Pulmonary artery endothelial cell (primary cell): ENCODE data around the gene CCNF. TPM values are rescaled to one million over a fixed set of nuclear protein-coding genes. Genes with fewer than 3 reads are reported as not detected.
"Not testable (repeated sequence)": the region's sequence is repeated elsewhere in the genome, so short reads cannot be mapped to it uniquely, and the experiment has no call there.

Experiments
- DNase-seq: peaks from one replicate; pipeline ENCODE4 v3.0.0-alpha.2; 2011; ENCODE audit warnings: low read depth, low spot score
- total RNA-seq: library from RNA; depleted of rRNA; stranded (reverse); fragments of >200 nt; gene quantifications from 2 replicates; pipeline ENCODE4 v1.2.3, GENCODE V29; 2014

Gene CCNF, protein sequence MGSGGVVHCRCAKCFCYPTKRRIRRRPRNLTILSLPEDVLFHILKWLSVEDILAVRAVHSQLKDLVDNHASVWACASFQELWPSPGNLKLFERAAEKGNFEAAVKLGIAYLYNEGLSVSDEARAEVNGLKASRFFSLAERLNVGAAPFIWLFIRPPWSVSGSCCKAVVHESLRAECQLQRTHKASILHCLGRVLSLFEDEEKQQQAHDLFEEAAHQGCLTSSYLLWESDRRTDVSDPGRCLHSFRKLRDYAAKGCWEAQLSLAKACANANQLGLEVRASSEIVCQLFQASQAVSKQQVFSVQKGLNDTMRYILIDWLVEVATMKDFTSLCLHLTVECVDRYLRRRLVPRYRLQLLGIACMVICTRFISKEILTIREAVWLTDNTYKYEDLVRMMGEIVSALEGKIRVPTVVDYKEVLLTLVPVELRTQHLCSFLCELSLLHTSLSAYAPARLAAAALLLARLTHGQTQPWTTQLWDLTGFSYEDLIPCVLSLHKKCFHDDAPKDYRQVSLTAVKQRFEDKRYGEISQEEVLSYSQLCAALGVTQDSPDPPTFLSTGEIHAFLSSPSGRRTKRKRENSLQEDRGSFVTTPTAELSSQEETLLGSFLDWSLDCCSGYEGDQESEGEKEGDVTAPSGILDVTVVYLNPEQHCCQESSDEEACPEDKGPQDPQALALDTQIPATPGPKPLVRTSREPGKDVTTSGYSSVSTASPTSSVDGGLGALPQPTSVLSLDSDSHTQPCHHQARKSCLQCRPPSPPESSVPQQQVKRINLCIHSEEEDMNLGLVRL
- 32.3 and 60.7 TPM in 2 replicates for total RNA-seq

DNA sequence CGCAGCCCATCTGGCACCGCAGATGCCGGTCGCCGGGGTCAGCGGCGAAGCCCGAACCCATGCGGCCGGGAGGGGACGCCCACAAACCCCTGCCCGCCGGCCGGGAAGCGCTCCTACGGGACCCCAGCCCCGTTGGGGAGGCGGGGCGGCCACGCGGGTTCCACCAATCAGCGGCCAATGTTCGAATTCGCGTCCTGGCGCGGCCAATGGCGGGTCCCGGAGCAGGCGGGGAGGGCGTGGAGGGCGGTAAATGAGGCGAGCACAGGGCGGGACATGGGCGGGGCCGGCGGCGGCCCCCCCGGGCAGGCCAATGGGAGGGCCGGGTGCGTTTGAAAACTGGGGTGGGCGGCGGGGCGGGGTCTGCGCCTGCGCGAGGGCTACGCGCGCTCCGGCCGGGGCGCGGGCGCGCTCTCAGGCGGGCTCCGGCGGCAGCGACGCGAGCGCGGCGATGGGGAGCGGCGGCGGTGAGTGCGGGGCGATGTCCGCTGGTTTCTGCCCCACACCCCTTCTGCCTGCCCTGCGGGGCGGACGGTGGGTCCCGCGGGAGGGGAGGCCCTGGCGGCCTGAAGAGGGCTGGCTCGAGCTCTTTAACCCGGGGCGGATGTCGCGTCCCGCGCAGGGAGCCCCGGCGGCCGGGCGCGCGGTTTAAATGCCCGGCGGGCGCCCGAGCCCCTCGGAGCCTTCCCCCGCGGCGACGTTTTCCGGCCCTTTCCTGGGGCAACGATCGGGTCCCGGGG is at the start of gene CCNF:
TSS of gene CCNF (plus strand) at position 414 of the 737 bp plus-strand sequence. CDS start at position 449, 35 bp downstream.
- DNase-seq: peak; percentile 73

DNA sequence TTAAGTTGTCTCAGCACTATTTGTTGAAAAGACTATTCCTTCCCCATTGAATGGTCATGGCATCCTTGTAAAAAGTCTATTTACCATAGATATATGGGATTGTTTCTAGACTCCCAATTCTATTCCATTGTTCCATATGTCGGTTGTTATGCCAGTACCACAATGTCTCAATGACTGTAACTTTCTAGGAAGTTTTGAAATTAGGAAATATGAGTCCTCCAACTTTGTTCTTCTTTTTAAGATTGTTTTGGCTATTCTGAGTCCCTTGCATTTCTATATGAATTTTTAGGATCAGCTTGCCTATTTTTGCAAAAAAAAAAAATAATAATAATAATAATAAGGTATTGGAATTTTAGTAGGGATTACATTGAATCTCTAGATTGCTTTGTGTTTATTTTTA is 45.7 kb upstream of the CCNF start:
- no peak for DNase-seq

DNA sequence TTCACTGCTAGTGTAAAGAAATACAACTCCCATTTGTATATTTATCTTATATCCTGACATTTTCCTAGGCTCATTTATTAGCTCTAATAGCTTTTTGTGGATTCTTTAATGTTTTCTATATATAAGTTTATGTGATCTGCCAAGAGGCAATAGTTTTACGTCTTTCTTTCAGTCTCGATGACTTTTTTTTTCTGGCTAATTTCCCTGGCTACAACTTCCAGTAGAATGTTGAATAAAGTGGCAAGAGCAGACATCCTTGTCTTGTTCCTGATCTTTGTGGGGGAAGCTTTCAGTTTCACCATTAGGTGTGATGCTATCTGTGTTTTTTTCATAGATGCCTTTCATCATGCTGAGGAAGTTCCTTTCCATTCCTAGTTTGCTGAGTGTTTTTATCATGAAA is 44.8 kb upstream of the CCNF start:
- no peak for DNase-seq

DNA sequence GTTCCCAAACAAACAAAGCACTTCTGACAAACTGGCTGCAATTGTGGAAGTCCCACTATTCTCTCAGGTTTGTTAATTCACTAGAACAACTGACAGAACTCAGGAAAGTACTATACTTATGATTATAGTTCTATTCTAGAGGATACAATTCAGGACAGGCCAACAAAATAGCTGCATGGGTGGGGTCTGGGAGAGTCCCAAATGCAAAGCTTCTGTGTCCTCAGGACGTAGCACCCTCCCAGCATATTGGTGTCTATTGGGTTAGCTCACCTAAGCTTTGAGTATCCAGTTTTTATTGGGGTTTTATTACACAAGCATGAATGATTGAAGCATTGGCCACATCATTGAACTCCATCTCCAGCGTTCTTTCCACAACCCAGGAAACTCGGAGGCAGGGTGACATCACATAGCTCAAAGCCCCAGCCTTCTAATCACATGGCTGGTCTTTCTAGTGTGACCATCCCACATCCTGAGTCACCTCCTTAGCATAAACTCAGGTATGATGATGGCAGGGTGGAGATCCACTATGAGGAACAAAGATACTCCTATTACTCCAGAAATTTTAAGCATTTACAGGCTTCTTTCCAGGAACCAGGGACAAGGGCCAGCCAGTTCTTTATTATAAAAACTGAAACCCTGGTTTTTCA is 43.9 kb upstream of the CCNF start:
- no peak for DNase-seq

DNA sequence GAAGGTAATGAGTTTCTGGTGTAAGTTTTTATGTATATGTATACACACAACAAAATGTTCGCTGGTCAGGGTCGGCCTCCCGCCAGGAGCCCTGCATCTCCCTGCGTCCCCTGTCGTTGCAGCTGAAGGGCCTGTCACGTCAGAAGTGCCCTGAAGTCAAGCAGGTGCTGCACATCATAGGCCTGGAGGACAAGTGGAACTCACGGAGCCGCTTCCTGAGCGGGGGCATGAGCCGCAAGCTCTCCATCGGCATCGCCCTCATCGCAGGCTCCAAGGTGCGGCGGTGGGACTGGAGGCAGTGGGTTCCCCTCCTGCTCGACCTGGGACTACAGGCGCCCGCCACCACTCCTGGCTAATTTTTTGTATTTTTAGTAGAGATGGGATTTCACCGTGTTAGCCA is 43.3 kb upstream of the CCNF start:
- DNase-seq: not testable (repeated sequence)

DNA sequence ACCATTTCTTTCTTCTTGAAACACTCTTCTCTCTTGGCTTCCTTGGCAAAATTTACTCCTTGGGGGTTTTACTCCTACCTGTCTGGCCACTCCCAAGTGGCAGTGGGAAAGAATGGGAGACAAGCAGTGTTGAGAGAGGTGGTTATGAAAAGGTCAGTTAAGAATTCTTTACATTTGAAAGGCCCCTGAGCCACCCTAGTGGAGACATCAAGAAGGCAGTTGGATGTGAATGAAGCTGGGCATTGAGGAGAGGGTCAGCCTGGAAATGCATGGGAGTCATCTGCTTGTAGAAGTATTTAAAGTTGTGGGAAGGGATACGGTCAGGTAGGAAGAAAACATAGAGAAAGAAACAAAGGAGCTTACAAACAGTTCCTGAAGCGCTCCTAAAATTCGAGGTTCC is 42.3 kb upstream of the CCNF start:
- DNase-seq: no peak

DNA sequence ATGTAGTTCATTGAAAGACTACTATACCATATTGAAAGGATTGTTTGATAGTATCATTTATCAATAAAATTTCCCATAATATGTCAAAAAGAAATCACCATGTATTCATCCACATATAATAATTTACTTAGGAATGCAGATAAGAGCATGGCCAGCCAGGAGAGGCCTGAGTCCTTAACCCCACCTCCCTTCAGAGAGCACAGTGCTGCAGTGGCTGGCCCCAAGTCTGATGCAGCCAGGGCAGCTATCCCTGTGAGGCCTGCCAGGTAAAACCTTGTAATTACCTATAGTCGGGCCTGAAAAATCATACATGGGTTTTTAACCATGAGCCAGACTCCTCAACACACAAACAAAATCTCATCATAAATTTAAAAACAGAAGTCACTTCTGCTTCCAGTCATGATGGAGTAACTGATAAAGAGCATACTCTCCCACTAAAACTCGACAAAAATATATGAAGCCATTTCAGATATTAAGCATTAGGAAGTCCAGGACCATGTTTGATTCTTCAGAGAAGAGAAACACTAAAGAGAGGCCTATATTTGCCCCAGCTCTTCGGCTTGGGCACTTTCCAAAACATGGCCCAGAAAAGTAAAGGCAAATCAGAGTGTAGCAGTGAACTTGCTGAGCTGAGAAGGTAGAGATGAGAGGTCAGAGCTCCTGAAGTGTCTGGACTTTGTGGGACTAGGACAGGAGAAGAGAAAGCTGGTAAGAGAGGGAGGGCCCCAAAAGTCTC is 40.9 kb upstream of the CCNF start:
- no peak for DNase-seq

DNA sequence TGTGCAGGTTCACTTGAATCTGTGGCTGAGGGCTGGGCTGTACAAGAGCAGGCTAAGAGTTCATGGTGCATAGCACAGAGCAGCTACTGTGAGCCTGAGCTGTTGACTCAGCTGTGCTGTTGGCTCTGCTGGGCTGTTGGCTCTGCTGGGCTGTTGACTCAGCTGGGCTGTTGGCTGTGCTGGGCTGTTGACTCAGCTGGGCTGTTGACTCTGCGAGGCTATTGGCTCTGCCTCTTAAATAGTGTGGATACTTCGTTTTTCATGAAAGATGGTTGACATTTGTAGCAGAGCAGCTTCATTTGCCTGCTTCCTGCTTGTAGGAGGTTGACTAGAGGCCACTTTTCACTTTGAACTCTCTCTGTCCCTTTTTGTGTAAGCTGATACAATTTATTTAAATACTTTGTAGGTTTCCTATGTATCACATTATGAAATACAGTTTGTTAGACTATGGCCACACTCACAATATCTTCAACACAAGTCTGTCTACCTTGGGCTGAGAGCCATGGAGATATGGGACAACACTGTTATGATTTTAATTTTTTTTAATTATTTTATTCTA is 40.3 kb upstream of the CCNF start:
- no peak for DNase-seq

DNA sequence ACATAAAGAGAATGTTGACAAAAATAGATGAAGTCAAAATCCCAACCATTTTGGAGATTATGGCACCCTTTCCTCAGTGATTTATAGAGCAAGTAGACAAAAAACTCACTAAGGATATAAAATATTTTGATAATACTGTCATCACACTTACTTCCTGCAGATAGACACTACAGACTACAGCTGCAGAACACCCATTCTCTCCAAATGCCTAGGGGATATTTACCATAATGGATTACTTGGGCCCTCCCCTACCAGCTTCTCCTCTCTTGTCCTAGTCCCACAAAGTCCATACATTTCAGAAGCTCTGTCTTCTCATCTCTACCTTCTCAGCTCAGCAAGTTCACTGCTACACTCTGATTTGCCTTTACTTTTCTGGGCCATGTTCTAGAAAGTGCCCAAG is 37.2 kb upstream of the CCNF start:
- no peak for DNase-seq

DNA sequence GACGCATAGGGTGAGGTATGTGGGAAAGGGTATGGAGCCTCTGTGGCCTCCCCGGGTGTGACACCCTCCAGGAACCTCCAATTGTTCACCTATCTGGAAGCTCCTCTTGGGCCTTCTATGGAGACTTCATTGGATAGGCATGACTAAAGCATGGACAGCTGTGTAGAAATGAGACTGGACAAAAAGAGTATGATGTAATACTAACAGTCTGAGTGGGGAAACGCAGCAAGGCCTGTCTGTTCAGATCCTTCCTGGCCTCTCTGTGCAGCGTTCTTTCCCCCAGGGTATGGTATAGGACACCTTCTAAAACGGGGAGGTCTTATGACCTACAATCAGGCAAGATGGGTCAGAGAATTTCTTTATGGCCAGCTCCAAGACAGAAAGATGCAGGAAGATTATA is 30.7 kb upstream of the CCNF start:
- no peak for DNase-seq

DNA sequence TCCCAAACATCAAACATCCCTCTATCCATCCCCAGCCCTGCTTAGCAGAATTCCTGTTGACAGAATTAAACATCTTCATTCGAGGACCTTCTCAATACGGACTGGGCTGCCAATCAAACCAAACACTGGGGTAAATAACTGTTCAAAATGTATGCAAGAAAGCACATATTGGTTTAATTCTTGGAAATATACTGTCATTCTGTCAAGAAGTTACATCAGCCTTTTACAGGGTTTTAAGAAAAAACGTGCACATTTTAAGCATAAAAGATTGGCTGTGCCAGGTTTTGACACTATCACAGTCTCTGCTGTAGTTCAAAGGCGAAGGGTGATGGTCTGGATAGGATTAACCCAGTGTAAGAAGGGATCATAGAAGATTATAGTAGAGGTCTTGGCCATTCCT is 25.1 kb upstream of the CCNF start:
- DNase-seq: no peak

DNA sequence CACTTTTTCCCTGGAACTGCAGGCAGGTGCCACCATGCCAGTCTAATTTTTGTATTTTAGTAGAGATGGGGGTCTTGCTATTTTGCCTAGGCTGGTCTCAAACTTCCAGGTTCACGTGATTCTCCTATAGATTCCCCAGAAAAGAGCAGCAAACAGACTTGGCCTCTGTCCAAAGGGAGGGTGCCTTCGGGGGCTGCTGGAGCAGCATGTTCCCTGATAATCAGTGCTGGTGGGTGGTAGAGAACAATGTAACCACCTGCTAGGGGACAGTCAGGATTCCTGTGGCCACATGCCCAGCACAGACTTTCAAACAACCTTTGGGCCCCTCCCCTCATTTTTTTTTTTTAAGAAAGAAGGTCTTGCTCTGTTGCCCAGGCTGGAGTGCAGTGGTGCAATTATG is 14.2 kb upstream of the CCNF start:
- no peak for DNase-seq

DNA sequence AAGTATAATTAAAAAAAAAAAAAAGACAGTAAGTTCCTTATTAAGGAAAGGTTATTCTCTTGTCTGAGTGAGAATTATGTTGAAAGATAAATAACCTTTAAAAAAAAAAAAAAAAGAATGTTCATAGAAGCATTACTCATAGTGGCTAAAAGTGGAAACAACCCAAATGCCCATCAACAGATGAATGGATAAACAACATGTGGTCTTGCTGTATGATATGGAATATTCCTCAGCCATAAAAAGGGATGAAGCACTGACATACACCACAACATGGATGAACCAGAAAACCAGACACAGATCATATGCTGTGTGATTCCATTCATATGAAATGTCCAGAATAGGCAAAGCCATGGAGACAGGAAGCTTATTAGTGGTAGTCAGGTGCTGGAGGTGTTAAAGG is 9.2 kb upstream of the CCNF start:
- DNase-seq: no peak

DNA sequence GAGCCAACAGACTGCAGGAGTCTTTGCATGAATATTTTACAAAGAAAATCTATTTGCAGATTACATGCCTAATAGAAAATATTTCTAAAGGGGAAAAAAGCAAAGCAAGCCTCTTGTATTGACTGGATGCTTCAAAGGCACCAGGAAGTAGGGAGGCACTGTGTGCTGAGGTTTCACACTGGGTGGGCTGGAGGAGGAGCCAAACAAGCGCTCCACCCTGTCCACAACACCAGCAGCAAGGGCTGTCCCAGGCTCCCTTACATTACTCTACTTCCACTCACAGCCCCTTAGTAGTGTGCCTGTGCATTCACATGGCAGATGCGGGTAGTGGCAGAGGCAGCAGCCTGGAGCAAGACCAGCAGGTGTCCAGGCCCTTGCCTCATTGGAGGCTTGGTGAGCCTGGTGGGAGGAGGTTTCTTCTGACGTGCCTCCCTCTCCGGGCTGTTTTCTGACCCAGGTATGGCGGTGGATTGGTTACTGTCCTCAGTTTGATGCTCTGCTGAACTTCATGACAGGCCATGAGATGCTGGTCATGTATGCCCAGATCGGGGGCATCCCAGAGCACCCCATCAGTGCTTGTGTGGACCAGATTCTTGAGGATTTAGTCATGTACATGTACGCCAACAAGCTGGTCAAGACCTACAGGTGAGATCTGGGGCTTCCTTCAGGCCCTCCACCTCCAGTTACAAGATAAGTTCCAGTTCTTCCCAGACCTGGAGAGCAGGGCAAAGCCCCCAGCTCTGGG is 7.0 kb upstream of the CCNF start:
- DNase-seq: no peak

DNA sequence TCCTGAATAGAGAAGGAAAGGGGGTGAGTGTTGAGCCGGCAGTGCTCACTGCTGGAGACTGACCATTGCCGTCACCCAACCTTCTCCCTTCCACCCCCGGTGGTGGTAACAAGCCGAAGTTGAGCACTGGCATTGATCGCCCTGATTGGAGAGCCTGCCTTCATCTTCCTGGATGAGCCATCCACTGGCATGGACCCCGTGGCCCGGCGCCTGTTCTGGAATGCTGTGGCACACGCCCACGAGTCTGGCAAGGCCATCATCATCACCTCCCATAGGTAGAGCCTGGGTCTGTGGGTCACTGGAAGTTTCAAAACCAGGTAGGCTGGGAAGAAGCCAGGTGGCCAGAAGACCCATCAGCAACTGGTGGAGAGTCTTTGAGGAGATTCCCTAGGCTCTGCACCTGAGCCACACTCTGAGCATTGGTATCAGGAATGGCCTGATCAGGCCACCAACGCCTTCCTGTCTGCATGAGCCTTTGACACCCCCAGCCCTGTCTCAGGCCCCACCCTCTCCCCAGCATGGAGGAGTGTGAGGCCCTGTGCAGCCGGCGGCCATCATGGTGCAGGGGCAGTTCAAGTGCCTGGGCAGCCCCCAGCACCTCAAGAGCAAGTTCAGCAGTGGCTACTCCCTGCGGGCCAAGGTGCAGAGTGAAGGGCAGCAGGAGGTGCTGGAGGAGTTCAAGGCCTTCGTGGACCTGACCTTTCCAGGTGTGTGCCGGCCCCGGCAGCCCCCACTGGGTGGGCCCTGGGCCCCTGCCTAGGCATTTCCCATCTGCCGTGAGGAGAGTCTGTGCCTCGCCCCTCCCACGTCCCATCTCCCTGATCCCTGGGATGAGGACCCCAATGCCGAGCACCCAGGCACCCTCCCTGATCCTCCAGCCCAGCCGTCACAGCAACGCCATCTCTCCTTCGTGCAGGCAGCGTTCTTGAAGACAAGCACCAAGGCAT is 4.9 kb upstream of the CCNF start:
- DNase-seq: no peak

DNA sequence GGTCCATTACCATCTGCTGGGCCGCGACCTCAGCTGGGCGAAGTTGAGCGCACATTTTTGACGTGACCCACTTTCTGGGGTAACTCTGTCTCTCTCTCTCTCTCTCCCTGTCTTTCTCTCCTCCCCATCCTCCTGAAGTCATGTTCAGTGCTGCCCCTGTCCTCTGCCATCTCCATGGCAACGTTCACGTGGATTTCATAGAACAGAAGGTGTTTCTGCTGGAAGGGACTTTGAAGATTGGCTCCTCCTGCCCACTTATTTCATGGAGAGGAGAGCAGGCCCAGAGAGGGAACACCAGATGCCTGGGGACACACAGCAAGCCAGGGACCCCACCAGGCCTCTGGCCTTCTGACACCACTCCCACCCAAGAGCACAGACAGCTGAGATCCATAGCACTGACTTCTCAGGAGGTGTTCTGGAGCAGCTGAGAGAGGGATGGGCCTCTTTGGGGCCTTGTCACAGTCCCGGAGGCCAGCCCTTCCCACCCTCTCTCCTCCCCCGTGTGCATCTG is 4.2 kb upstream of the CCNF start:
- no peak for DNase-seq

DNA sequence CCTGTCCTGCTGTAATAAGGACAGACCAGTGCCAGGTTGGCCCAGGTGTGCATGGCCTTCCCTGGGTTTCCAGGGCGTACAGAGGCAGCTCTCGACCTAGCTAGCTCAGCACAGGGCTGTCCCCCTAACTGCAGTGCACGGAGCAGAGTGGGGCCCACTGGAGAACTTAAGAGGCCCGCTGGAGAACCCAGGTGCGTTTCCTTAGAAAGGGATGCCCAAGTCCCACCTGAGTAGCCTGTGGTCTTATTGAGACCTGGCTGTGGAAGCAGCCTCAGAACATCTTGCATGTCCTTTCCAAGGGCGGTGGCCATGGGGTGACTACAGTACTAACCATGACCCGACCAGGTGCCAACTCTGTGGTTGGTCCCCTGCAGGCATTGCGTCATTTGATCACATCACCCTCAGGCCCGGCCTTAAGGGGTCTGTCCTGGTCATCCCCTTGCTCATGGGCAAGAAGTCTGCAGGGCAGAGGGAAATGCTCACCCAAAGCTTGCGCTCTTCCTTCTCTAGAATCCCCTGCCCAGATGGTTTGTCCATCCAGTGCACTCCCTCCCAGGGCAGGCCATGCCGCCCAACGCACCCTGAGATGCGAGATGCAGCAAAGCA is 3.3 kb upstream of the CCNF start:
- no peak for DNase-seq

DNA sequence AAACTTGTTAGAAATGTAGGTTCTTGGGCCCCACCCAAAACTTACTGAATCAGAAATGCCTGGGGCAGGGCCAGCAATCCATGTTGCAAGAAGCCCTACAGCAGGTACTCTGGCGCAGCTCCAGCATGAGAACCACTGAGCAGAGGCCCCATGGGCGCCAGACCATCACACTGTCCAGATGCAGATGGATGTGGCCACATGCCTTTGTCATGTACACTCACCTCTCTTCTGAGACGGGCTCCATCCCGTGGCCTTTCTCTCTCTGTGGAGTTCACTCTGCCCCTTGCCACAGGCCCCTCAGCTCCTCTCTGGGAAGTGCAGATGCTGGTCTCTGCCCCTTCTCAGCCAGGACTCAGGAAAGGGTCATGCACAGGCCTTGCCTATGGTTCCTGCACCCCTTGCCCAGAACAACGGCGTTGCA is 2.3 kb upstream of the CCNF start:
- no peak for DNase-seq
